K562 (cell line): ENCODE results near the gene MAML3. TPM values are rescaled to one million over a fixed set of nuclear protein-coding genes. Genes with fewer than 3 reads are reported as not detected.
A peak's percentile ranks its signal among the peaks of the same experiment; 100 is the strongest.

Experiments used
- ARHGAP35 ChIP-seq: fragments of 450-650 bp; IDR thresholded peaks from 2 replicates; pipeline ENCODE4 v1.6.1; 2018; ENCODE audit not compliant: partially characterized antibody
- ETS1 ChIP-seq: conservative IDR thresholded peaks from 2 replicates; pipeline ENCODE4 v1.6.1; 2011; ENCODE audit warnings: low read depth, mild to moderate bottlenecking, low read length; ENCODE audit not compliant: control insufficient read depth
- ETV1 ChIP-seq: fragments of 450-650 bp; conservative IDR thresholded peaks from 2 replicates; pipeline ENCODE4 v1.6.1; 2016; ENCODE audit warnings: missing genetic modification characterization, control low read depth, low read depth, missing compliant biosample characterization
- HMBOX1 ChIP-seq: sonication (generic); IDR thresholded peaks from 2 replicates; pipeline ENCODE4 v1.6.1; 2016
- HMG20B ChIP-seq: fragments of 250-450 bp; sonication (Bioruptor Pico); IDR thresholded peaks from 2 replicates; pipeline ENCODE4 v1.5.0; 2021; ENCODE audit warnings: mild to moderate bottlenecking
- KDM1A ChIP-seq, 2 experiments: fragments of 450-650 bp; IDR thresholded peaks; 2 replicates each; pipeline ENCODE4 v1.6.1; 2016; ENCODE audit warnings: mild to moderate bottlenecking in 2 of 2
- MYC ChIP-seq, 2 experiments: fragments of 250-450 bp in 1 of 2; sonication (Bioruptor Pico) in 1 of 2; IDR thresholded peaks; 2 replicates each; pipeline versions ENCODE4 v1.5.1 to v1.6.1; 2012 to 2021; ENCODE audit warnings: low read depth in 2 of 2, borderline replicate concordance in 1 of 2, improper control_type of control experiment in 1 of 2, low read length in 1 of 2, mild to moderate bottlenecking in 1 of 2, moderate library complexity in 1 of 2
- NFIC ChIP-seq: fragments of 450-650 bp; IDR thresholded peaks from 2 replicates; pipeline ENCODE4 v1.6.1; 2017; ENCODE audit warnings: mild to moderate bottlenecking, inconsistent platforms
- PRDM10 ChIP-seq: fragments of 450-650 bp; IDR thresholded peaks from 2 replicates; pipeline ENCODE4 v1.6.1; 2018; ENCODE audit not compliant: partially characterized antibody
- RERE ChIP-seq: sonication (generic); formaldehyde crosslinking; IDR thresholded peaks from 2 replicates; pipeline ENCODE4 v1.8.0; 2023; ENCODE audit warnings: missing genetic modification reagents, mild to moderate bottlenecking, borderline replicate concordance
- SNAPC5 ChIP-seq: fragments of 250-450 bp; sonication (Bioruptor Pico); IDR thresholded peaks from 2 replicates; pipeline ENCODE4 v1.8.0; 2021; ENCODE audit warnings: moderate library complexity, mild to moderate bottlenecking, inconsistent platforms
- TFE3 ChIP-seq: fragments of 450-650 bp; formaldehyde crosslinking; IDR thresholded peaks from 2 replicates; pipeline ENCODE4 v1.4.0; 2020; ENCODE audit warnings: mild to moderate bottlenecking, mixed read lengths
- ZFX ChIP-seq: sonication (generic); formaldehyde crosslinking; IDR thresholded peaks from 2 replicates; pipeline ENCODE4 v1.8.0; 2022; ENCODE audit warnings: mild to moderate bottlenecking, missing genetic modification reagents, moderate library complexity
- ZKSCAN1 ChIP-seq: fragments of 150-350 bp; IDR thresholded peaks from 2 replicates; pipeline ENCODE4 v1.6.1; 2016; ENCODE audit warnings: low read depth, low read length
- ZNF3 ChIP-seq: fragments of 250-450 bp; sonication (Bioruptor Pico); IDR thresholded peaks from 2 replicates; pipeline ENCODE4 v1.5.0; 2021; ENCODE audit warnings: mild to moderate bottlenecking, moderate library complexity
- polyA plus RNA-seq, 8 experiments: library from polyadenylated mRNA; depleted of rRNA in 4 of 8; stranded (reverse) in 5 of 8; unstranded in 3 of 8; fragments of >200 nt; fragmentation: Nextera tagmentation in 2 of 8; fragmentation: Illumina TruSeq in 1 of 8; extraction: Ambion mirVana in 2 of 8; extraction: Trizol in 1 of 8; gene quantifications; 2 replicates each; pipeline versions ENCODE4 v1.2.1 to v1.2.3, GENCODE V29; 2011 to 2014; ENCODE audit warnings: inconsistent platforms in 1 of 8, missing spikeins in 1 of 8
- total RNA-seq, 7 experiments: library from RNA; depleted of rRNA in 6 of 7; stranded (reverse); fragments of >200 nt in 6 of 7; fragmentation: Illumina TruSeq in 2 of 7; extraction: Trizol in 2 of 7; gene quantifications; 2 replicates each; pipeline versions ENCODE4 v1.2.1 to v1.2.3, GENCODE V29; 2011 to 2021; ENCODE audit warnings: low replicate concordance in 1 of 7

Gene MAML3
- total and polyA plus RNA-seq, 9 of the 15 experiments (the other 6 are each of a cell fraction or from before 2014, with no cell fraction given) = 0.01 to 0.55 (median 0.25) TPM

- no peak for TF ChIP-seq PRDM10
- no peak for TF ChIP-seq SNAPC5 (CRISPR knock-in tag)
- TF ChIP-seq HMG20B = no peak
- no peak for TF ChIP-seq ZFX
- TF ChIP-seq MYC (IDR thresholded peaks at IDR 0.05; ENCODE audit: low read depth, low read length) = no peak
- TF ChIP-seq MYC (CRISPR knock-in tag; IDR thresholded peaks at IDR 0.05; ENCODE audit: borderline replicate concordance, low read depth) = no peak
- TF ChIP-seq ZNF3 (CRISPR knock-in tag) = no peak
- TF ChIP-seq KDM1A (IDR thresholded peaks at IDR 0.05) = no peak
- TF ChIP-seq ETS1 = 0 out of 2 replicates have a peak, but pooled peaks have one; percentile 1
- no peak for TF ChIP-seq ZKSCAN1
- TF ChIP-seq TFE3 (CRISPR knock-in tag) = no peak
- no peak for TF ChIP-seq NFIC
- peak; percentile 80 for TF ChIP-seq ETV1 (tag)
- no peak for TF ChIP-seq ARHGAP35
- TF ChIP-seq RERE (CRISPR knock-in tag) = peak; percentile 68; the same call in 1 of the 2 replicates
- no peak for TF ChIP-seq HMBOX1
These were observed 2.3 kb downstream of the MAML3 start (continued) for GRCh38 chr4:140151699-140152012.
